DMS53 (cell line): ENCODE data around the gene GGA2.
A peak's percentile ranks its signal among the peaks of the same experiment; 100 is the strongest.
"Not testable (repeated sequence)": the region's sequence is repeated elsewhere in the genome, so short reads cannot be mapped to it uniquely, and the experiment has no call there.

Source experiments
- DNase-seq: peaks from one replicate; lab custom pipeline; 2025; lab: John Stamatoyannopoulos, UW

GGA2 gene

DNA sequence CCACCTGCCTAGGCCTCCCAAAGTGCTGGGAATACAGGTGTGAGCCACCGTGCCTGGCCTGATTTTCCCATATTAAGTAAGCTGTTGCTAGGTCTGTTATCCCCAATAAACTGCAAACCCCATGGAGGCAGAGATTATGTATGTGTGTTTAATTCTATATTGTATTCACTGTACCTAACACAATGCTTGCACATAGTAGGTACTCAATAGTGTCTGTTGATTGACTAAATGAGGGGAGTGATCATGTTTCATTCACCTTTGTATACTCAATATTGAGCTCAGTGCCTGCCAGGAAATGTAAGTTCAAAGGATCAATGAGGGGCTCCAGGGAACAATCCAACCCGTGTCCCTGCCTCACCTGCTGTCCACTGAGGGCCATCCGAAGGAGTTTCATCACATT is 14.6 kb upstream of the GGA2 start:
- DNase-seq = no peak

DNA sequence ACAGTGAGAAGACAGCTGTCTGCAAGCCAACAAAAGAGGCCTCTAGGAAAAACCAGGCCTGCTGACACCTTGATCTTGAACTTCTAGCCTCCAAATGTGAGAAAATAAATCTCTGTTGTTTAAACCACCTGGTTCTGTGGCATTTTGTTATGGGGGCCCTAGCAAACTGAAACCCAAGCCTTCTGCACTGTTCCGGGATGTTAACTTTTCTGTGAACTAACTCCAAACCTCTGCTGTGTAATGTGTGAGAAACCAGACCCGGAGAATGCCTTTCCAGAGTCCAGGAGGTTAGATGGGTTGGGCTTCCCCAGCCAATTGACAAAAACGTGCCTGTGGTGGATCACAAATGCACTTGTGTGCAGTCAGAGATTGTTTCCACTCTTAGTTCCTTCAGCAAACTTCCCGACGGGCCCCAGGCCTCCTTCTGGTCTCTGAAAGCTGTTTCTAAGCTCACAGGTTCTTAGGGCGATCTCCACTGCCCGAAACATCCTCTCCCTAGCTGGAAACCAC is 13.6 kb upstream of the GGA2 start:
- no peak for DNase-seq

DNA sequence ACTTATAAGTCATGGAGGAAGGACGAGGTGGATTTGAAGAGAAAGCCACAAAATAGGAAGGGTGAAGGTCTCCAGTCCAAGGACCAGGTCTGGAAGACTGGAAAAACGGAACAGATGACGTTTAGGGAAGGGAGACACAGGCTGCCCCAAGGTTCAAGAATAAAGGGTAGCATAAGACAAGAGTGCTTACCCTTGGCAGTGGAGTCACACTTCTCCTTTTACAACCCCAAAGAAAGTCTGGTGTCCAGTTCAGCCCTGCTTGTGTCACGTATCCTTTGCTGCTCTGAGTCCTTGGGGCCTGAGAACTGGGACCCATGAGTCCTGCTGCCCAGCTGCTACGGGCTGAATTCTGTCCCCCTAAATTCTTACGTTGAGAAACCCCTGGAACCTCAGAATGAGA is 13.0 kb upstream of the GGA2 start:
- DNase-seq = no peak

DNA sequence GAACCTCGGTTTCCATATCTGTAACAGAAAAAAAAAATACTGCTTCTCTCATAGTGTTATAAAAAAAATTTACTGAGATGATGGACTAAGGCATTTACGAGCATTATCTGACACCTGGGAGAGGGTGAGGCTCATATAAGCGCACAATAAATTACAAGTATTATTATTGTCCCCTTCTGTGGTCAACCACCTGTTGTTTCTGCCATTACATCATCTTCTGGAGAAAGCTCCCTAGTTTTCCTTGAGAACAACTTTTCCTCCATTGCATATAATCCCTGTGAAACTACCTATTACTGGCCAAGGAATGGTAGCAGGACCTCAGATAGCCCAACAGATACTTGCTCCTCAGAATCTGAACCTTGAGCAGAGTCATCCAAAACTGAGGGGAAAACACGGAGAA is 11.7 kb upstream of the GGA2 start:
- no peak for DNase-seq

DNA sequence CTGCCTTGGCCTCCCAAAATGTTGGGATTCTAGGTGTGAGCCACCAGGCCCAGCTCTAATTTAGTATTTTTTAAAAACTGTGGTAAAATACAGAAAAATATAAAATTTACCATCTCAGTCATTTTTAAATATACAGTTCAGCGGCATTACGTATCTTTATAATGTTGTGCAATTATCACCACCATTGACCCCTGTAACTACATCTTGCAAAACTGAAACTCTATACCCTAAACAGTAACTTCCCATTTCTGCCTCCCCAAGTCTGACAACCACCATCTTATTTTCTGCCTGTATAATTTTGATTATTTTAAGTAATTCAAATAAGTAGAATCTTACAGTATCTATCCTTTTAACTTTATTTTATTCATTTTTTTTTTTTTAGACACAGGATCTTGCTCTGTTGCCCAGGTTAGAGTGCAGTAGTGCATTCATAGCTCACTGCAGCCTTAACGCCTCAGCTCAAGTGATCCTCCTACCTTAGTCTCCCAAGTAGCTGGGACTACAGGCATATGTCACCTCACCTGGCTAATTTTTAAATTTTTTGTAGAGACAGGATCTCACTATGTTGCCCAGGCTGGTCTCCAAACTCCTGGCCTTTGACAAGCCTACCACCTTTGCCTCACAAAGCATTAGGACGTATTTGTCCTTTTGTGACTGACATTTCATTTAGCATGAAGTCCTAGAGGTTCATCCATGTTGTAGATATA is 10.9 kb upstream of the GGA2 start:
- no peak for DNase-seq

DNA sequence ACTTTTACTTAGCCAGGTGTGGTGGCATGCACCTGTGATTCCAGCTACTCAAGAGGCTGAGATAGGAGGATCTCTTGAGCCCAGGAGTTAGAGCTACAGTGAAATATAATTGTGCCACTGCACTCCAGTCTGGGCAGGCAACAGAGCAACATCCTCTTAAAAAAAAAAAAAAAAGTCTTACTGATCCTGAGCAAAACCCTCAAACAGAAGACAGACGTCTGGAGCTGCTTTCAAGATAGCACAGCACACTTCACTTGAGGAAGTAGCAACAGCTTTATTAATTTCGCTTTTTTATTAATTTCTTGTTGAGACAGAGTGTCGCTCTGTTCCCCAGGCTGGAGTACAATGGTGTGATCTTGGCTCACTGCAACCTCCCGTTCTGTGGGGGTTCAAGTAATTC is 10.2 kb upstream of the GGA2 start:
- DNase-seq = no peak

DNA sequence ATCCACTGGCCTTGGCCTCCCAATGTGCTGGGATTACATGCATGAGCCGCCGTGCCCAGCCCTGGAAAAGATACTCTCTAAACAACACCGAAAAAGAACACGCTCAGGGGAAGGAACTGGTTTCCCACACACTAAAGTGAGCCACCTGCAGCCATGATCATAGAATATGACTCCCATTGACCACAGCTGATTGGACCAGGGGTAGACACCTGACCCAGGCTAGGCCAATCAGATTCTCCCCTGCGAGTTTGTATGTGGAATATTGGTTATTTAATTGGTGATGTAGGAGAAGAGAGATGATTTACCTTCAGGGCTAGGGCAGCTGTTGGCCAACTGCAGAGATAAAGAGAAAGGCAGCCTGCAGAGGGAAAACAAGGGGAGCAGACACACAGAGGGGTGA is 9.0 kb upstream of the GGA2 start:
- DNase-seq = no peak

DNA sequence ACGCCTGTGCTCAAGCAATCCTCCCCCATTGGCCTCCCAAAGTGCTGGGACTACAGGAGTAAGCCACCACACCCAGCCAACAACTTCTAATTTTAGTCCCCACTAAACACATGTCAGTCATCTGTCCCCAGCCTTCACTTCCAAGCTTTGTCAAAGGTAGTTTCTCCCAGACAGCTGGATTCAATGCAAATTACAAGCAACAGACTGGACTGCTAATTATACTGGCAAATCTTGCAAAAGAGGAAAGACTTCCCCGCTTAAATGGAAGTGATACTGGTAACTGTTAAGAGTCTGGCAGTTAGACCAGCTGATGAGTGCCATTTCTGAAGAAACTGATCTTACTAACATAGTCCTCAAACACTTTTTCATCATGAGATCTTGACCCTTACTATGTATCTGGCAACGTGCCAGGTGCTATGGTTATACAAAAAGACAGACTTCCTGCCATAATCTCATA is 8.2 kb upstream of the GGA2 start:
- peak; percentile 9 for DNase-seq

DNA sequence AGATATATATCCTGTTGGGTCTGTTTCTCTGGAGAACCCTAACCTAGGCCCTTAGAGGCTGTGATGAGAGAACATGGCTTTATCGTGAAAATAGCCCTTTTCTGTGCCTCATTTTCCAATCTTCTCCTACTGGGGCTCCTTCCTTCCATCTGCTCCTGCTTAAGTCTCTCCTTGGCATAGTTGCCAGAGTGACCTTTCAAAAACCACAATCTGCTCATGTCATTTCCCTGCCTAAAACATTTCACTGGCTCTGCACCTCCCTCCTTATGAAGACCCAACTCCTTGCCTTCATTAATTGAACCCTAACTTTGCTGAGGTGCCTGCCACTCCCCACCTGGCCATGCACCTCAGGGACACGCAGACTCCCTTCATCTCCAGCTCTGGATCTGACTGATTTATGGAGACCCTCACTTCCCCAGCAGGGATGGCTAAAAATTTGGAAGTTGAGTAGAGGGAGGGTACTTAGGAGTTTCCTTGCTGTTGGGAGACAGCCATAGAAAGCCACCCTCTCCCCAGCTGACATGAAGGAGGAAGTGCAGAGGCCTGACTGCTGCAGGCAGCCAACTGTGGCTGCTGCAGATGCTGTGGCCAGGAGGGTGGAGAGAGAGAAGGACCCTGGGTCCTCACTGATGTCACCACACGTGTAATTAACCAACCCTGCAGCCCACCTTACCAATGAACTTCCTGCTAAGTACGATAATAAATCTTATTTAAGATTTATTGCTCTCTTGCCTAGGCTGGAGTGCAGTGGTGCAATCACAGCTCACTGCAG is 6.3 kb upstream of the GGA2 start:
- no peak for DNase-seq

DNA sequence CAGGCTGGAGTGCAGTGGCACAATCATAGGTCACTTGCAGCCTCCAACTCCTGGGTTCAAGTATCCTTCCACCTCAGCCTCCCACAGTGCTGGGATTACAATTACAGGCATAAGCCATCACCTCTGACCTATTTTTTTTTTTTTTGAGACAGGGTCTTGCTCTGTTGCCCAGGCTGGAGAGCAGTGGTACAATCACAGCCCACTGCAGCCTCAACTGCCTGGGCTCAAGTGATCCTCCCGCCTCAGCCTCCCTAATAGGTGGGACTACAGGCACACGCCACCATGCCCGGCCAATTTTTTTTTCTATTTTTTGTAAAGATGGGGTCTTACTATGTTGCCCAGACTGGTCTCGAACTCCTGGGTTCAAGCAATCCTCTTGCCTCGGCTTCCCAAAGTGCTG is 5.6 kb upstream of the GGA2 start:
- no peak for DNase-seq

DNA sequence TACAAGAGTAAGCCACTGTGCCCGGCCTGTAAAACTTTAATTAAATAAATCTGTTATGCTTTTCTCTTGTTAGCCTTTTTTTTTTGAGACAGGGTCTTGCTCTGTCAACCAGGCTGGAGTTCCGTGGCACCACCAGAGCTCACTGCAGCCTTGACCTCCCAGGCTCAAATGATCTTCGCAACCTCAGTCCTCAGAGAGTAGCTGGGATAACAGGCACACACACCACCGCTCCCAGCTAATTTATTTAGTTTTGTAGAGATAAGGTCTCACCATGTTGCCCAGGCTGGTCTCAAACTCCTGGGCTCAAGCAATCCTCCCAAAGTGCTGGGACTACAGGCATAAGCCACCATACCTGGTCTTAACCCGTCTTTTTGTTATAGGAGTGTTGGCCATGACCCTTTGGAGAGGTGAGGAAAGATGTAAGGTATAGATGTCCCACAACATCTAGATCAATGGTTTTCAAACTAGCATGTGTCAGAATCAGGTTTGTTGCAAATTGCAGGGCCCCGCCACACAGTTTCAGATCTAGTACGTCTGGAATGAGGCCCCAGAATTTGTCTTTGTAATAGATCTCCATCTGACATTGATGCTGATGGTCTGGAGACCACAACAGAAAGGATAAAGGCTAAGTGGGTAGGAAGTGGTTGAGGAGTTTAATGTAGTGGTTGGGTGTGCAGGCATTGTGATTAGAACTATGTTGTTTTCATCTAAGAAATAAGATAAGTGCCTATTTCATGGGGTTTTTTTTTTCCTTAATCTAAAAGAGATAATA is 4.3 kb upstream of the GGA2 start:
- no peak for DNase-seq

DNA sequence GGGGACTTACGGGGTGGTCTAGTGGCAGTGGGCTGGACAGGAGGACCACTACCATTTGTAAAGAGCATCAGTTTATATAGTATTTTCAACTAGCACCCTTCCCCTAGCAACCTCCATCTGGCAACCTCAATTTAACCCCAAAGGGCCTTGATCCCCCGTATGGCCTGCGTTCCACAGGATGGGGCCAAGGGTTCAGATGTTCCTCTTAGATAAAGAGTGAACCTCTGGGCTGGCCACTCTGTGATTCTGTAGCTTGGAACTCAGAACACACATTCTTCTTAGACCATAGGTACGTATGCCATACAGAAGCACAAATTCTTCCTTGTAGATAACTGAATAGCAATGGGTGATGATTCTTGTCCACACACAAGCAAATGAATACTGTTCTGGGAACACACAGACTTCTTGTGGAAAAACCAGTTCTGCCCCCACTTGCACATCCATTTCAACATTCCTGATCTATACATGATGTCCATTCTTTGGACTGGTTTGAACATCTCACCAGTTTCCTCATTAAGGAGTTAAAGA is 1.9 kb upstream of the GGA2 start:
- DNase-seq = peak; percentile 7

DNA sequence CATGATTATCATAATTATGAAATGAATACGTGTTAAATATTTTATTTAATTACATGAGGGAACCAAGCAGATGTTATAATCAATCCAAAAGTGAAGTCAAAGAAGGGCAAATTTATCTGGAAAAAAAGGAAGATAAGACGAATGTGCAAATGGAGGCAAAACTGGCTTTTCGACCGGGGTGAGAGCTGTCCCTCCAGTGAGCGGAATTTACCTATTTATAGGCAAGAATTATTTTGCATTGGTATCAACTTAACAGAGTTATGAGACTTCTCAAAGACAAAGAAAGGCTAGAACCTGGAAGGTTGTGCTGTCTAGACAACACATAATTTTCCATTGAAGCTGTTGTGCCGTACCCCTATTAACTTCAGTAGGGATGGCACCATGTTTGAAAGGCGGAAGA is 1.4 kb upstream of the GGA2 start:
- no peak for DNase-seq

DNA sequence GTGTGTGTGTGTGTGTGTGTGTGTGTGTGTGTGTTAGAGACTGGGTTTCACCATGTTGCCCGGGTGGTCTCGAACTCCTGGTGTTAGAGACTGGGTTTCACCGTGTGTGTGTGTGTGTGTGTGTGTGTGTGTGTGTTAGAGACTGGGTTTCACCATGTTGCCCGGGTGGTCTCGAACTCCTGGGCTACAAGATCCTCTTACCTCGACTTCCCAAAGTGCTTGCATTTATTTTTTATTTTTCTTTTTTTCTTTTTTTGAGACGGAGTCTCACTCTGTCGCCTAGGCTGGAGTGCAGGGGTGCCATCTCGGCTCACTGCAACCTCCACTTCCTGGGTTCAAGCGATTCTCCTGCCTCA is 599 bp upstream of the GGA2 start:
- not testable (repeated sequence) for DNase-seq

DNA sequence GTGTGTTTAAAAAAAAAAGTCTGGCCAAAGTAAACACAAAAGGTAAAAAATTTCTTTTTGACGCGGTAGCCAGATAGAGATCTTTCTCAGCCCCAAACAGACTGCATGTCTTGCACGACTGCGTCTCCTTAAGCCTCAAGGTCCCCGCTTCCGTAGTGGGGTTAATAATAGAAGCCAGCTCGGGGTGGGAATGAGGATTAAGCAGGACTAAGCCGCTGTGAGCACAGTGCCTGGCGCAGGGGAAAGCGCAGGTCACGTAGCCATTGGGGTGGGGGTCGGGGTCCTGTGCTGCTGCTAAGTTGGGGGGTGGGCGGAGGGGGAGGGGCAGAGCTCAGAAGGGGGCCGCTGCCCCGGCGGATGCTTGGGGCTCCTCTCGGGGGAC is 521 bp downstream of the GGA2 start:
- peak; percentile 50 for DNase-seq

DNA sequence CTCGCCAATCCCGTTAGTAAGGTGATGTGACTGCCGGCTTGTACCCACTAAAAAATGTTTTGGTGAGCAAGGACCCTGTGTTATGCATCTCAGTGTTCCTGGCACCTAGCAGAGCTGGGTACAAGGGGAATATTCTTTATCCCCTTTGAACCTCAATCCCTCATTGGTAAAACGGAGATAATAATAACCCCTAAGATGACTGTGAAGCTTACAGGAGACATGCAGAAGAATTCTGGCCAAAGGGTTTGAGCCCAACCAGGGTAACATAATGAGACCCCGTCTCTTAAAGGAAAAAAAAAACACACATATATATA is 896 bp downstream of the GGA2 start:
- peak; percentile 28 for DNase-seq

DNA sequence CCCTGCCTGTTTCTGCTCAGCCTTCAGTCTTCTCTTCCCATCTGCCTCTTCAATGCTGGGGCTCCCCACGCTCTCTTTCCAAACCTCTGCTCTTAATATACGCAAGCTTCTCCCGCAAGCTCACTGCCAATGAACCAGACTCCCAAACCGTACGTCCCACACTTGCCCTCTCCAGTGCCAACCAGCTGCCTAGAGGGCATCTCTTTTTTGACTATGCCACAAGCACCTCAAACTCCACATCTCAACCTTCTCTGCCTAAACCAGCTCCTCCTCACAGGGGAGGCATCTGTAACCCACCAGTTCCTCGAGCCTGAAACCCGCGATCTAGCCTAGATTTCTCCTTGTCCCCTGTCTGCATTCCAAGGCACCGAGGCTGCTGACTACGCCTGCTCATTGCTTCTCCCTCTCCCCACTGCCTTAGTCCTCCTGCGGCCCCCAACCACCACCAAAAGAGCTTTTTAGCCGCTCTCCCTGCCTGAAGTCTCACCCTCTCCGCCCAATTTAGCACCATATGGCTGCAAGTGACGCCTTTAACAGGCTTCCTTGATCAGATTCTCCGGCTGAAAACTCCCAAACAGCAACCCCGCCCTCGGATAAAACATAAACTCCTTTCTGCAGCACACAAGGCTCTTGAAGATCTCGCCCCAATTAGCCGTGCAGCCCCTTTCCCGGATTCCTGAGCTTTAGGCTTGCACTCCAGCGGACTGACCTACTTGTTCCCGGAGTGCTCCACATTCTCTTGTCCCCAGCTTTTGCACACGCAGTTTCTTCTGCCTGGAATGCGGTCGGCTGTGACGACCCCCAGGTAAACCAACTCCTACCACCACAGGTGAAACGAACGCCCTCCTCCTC is 1.5 kb downstream of the GGA2 start:
- peak; percentile 26 for DNase-seq

DNA sequence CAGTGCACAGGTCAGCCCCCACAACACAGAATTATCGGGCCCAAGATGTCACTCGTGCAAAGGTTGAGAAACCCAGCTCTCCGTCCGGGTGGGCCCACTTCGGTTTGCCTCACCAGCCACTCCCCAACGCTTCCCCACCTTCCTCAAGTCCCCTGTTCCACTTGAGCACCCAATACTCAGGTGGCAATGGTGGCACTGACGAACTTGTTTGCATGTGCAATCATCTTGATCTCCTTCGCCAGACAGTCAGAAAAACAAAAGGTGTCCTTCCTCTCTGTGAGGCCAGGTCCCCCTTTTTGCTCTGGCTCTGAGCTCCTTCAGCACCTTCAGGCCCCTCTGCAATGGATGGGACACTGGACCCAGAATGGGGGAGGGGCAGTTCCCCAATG is 3.7 kb downstream of the GGA2 start:
- DNase-seq = no peak

DNA sequence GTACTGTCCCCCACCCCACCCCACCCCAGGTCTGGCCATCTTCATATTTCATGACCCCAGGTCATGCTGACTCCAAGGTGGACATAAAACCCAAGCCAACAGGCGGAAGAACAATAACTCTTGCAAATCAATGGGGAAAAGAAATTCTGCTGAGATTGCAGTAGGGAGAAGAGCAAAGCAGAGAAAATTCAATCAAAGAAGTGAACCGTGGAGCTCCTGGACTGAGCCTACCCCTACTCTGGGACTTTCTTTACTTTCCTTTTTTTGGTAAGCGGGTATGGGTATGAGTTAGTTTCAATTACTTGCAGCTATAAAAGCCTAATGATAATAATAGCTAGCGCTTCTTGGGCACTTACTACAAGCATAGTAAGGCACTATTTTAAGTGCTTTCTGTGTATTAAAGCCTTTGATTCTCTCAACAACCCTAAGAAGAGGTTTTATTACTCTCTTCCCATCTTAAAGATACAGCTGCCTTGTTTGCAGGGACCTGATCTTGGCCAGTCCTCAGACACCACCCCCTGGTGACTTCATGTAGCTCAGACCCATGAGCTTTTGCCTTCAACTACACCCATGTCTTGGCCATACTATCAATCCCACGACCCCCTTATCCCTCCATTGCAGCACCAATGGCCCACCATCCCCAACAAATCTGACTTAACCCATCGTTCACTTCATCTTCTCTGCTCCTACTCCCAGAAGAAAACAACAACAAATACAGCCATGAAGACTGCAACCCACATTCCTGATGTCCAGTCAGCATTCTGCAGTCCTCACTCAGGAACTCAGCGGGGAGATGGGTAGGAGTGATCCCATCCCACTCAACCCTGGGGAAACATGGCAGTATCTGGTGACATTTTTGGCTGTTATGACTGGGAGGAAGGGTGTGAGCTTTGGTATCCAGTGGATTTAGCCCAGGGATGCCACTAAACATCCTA is 4.4 kb downstream of the GGA2 start:
- DNase-seq = no peak

DNA sequence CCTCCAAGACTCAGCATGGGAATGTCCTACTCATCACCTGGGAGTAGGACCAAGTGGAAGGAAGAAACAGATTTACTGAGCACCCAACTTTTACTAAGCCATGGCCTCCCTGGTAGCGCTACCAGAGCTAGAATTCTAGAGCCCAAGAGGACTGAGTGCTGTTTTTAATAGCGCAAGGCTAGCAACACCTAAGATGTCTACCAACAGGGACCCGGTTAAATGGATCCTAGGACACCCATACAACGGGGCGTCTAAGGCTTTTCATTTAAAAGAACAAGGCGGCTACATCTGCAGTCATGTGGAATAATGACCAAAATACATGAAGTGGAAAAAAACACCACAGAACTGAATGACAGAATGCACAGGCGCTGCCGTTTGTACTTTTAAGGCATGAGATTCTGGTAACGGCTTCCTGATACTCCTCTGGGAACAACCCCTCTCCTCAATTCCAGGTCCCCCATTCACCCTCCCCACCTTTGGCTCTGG is 5.1 kb downstream of the GGA2 start:
- DNase-seq = no peak
